ENCODE data around the gene ZNF69.
"Not testable (repeated sequence)": the region's sequence is repeated elsewhere in the genome, so short reads cannot be mapped to it uniquely, and the experiment has no call there.

The ZNF69 gene

GRCh38 chr19:11902228-11902627 is 14.6 kb downstream of the ZNF69 start:
- no peak for DNase-seq

GRCh38 chr19:11905928-11906327 is 18.3 kb downstream of the ZNF69 start:
- DNase-seq, result no peak

- not testable (repeated sequence) for DNase-seq
These were observed 24.4 kb downstream of the ZNF69 start for GRCh38 chr19:11911937-11912336.

- DNase-seq, result not testable (repeated sequence)
These were observed 27.0 kb downstream of the ZNF69 start for GRCh38 chr19:11914417-11915051.

GRCh38 chr19:11921852-11922495 is 34.4 kb downstream of the ZNF69 start:
- no peak for DNase-seq

GRCh38 chr19:11924886-11925650 is 37.5 kb downstream of the ZNF69 start, which contains the start of gene ZNF700:
ZNF700 (plus strand) TSS chr19:11925107; CDS start chr19:11925211, 104 bp downstream.
- peak; percentile 94 to 97 for DNase-seq

GRCh38 chr19:11925651-11926187 is 38.1 kb downstream of the ZNF69 start:
- not testable (repeated sequence) for DNase-seq

GRCh38 chr19:11927227-11927626 is 39.6 kb downstream of the ZNF69 start:
- DNase-seq, result no peak

GRCh38 chr19:11931051-11931450 is 43.5 kb downstream of the ZNF69 start:
- no peak for DNase-seq

GRCh38 chr19:11931513-11931912 is 43.9 kb downstream of the ZNF69 start:
- no peak for DNase-seq

GRCh38 chr19:11935829-11936228 is 48.2 kb downstream of the ZNF69 start:
- not testable (repeated sequence) for DNase-seq

- DNase-seq, result not testable (repeated sequence)
These were observed 50.8 kb downstream of the ZNF69 start for GRCh38 chr19:11938383-11938782.

GRCh38 chr19:11941361-11941887 is 53.8 kb downstream of the ZNF69 start:
- not testable (repeated sequence) for DNase-seq

GRCh38 chr19:11942008-11942842 is 54.6 kb downstream of the ZNF69 start:
- DNase-seq, result no peak

- no peak for DNase-seq
These were observed 55.2 kb downstream of the ZNF69 start for GRCh38 chr19:11942843-11943108.

- no peak for DNase-seq
These were observed 57.1 kb downstream of the ZNF69 start for GRCh38 chr19:11944656-11945055.

GRCh38 chr19:11948646-11949045 is 61.1 kb downstream of the ZNF69 start:
- DNase-seq, result no peak

GRCh38 chr19:11949201-11949600 is 61.6 kb downstream of the ZNF69 start:
- no peak for DNase-seq

- DNase-seq, result not testable (repeated sequence)
These were observed 62.1 kb downstream of the ZNF69 start for GRCh38 chr19:11949614-11950080.

- no peak for DNase-seq
These were observed 62.7 kb downstream of the ZNF69 start for GRCh38 chr19:11950312-11950711.
